Loucy (cell line): ENCODE measurements around the gene CELSR1.

ENCODE experiments used
- CTCF ChIP-seq: fragments of 200-600 bp; sonication (generic); conservative IDR thresholded peaks from 2 replicates; pipeline ENCODE4 v1.5.1; 2014; ENCODE audit warnings: mild to moderate bottlenecking, antibody characterized with exemption, low read length
- EZH2phosphoT487 ChIP-seq: fragments of 200-600 bp; IDR thresholded peaks from 2 replicates; pipeline ENCODE4 v1.6.1; 2018; ENCODE audit warnings: antibody characterized with exemption, mild to moderate bottlenecking, moderate library complexity, borderline replicate concordance

- TF ChIP-seq CTCF = no peak
- TF ChIP-seq EZH2phosphoT487 = no peak
Observed at GRCh38 chr22:46574438-46574992, 37.1 kb upstream of the CELSR1 start.
